Pancreas (tissue), 10 donors: Measurements from ENCODE around the gene TSEN34. TPM values are rescaled to one million over a fixed set of nuclear protein-coding genes. Genes with fewer than 3 reads are reported as not detected.
"Not testable (repeated sequence)": the region's sequence is repeated elsewhere in the genome, so short reads cannot be mapped to it uniquely, and the experiment has no call there.

Experiments used
- ATAC-seq, 4 donors: fragments of 200-7000 bp; cut with Tn5 transposase; one replicate each; pipeline versions ENCODE4 v1.8.0 to v1.9.1; 2020; ENCODE audit warnings: mild to moderate bottlenecking in 4 of 4, moderate library complexity in 4 of 4
- DNase-seq, 6 donors: peaks; one replicate each; pipeline ENCODE4 v3.0.0-alpha.2; 2020
- FAIRE-seq: peaks from 2 replicates; lab custom pipeline; 2012; peaks lifted over from hg19 to GRCh38; lab: Jason Lieb, UNC
- H3K27ac ChIP-seq, 4 donors: fragments of 200-600 bp; sonication (generic); 1 replicate in 3 of 4; 2 replicates in 1 of 4; pipeline versions ENCODE4 v1.5.0 to v1.8.0; 2020
- H3K27me3 ChIP-seq, 4 donors: fragments of 200-600 bp; one replicate each; pipeline ENCODE4 v1.8.0; 2021
- H3K36me3 ChIP-seq, 3 donors: fragments of 200-600 bp; sonication (generic) in 1 of 3; one replicate each; pipeline versions ENCODE4 v1.5.0 to v1.8.0; 2020 to 2021
- H3K4me1 ChIP-seq, 3 donors: fragments of 200-600 bp; one replicate each; pipeline ENCODE4 v1.8.0; 2021
- H3K4me3 ChIP-seq, 4 donors: fragments of 200-600 bp; sonication (generic) in 2 of 4; one replicate each; pipeline versions ENCODE4 v1.5.0 to v1.8.0; 2020 to 2021
- H3K9me3 ChIP-seq, 4 donors: fragments of 200-600 bp; one replicate each; pipeline ENCODE4 v1.8.0; 2021
- WGBS, 2 donors: extraction: QIAGEN DNeasy Blood & Tissue Kit; methylation state at CpG; one replicate each; pipeline ENCODE4 v1.1.7; 2013; 5-methylcytosine and 5-hydroxymethylcytosine counted together
- intact Hi-C, 3 donors: fragments of 100-400 bp; cut with DNase I; formaldehyde crosslinking; loops; one replicate each; pipeline versions ENCODE4 v1.11.1 to v1.14.2; 2022
- polyA plus RNA-seq, 2 donors: library from polyadenylated mRNA; stranded (reverse); fragments of 200-250 nt; gene quantifications; one replicate each; pipeline ENCODE4 v1.2.3, GENCODE V29; 2013
- total RNA-seq, 6 donors: library from RNA; stranded (reverse); fragmentation: NEBNext Ultra II Directional in 4 of 6; extraction: Animal tissue kit (Norgen Biotek cat#: 25700) in 4 of 6; gene quantifications; one replicate each; pipeline versions ENCODE4 v1.2.1 to v1.2.4, GENCODE V29; 2021 to 2023
- TF ChIP-seq, protein P1 (sequence below), 4 donors: fragments of 200-600 bp; sonication (generic) in 3 of 4; IDR thresholded peaks; one replicate each; pipeline versions ENCODE4 v1.5.0 to v1.8.0; 2021; ENCODE audit warnings: antibody characterized with exemption in 4 of 4
- donor health status: healthy with polysubstance abuse.
- donor health status: DM: no; HTN: no; CAD: no; lungs with moderate emphysema.
- donor health status: DM: no; HTN: no; CAD: no.
- donor health status: control.
- donor health status: control.
- donor health status: Bipolar disorder and iron deficiency.
- donor health status: DM: yes; HTN: yes; CAD: no.
- donor health status: DM: no; HTN: no; CAD: no.
- donor health status: DM: no; HTN: no; CAD: no.
- donor health status: DM: yes; HTN: yes; CAD: no.

The TSEN34 gene
- total and polyA plus RNA-seq, 8 donors, result 16.8 to 33.3 (median 19.4) TPM

DNA sequence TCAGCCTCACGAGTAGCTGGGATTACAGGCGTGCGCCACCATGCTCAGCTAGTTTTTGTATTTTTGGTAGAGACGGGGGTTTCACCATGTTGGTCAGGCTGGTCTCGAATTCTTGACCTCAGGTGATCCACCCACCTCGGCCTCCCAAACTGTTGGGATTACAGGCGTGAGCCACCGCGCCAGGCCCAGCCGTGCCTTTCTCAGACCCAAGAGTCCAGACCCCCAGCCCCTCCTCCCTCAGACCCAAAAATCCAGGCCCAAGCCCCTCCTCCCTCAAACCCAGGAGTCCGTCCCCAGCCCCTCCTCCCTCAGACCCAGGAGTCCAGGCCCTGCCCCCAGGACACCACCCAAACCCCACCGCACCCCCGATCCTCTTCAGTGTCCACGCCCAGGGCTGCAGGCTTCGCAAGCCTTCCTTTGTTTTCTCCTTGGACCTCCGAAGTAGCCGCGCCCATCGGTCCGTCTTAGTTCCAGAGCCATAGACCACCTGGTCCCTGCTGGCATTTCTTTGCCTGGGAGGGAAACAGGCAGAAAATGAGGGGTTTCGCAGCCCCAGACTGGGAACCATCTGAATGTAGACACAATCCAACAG, 21.9 kb upstream of the TSEN34 start:
- TF ChIP-seq, protein P1, sequence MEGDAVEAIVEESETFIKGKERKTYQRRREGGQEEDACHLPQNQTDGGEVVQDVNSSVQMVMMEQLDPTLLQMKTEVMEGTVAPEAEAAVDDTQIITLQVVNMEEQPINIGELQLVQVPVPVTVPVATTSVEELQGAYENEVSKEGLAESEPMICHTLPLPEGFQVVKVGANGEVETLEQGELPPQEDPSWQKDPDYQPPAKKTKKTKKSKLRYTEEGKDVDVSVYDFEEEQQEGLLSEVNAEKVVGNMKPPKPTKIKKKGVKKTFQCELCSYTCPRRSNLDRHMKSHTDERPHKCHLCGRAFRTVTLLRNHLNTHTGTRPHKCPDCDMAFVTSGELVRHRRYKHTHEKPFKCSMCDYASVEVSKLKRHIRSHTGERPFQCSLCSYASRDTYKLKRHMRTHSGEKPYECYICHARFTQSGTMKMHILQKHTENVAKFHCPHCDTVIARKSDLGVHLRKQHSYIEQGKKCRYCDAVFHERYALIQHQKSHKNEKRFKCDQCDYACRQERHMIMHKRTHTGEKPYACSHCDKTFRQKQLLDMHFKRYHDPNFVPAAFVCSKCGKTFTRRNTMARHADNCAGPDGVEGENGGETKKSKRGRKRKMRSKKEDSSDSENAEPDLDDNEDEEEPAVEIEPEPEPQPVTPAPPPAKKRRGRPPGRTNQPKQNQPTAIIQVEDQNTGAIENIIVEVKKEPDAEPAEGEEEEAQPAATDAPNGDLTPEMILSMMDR (IDR thresholded peaks at IDR 0.05), result no peak
- intact Hi-C loops, result no loop called here
- Histone ChIP-seq H3K27ac (no peak overlapping the region), H3K4me3 (no peak overlapping the region), H3K27me3 (no peaks in the 10 kb centered on the region), H3K4me1 (peaks cover 0 to 3% (median 0%) of the 10 kb centered on the region in 3 donors), H3K36me3 (no peaks in the 10 kb centered on the region), H3K9me3 (no peaks in the 10 kb centered on the region)
- 83 to 85% methylated on average over 21 of the region's 21 CpGs for whole genome bisulfite sequencing, 2 donors
- no peak for ATAC-seq
- peak in 3 of 6 donors; percentile 28 to 68 (median 47) for DNase-seq
- no peak for FAIRE-seq

DNA sequence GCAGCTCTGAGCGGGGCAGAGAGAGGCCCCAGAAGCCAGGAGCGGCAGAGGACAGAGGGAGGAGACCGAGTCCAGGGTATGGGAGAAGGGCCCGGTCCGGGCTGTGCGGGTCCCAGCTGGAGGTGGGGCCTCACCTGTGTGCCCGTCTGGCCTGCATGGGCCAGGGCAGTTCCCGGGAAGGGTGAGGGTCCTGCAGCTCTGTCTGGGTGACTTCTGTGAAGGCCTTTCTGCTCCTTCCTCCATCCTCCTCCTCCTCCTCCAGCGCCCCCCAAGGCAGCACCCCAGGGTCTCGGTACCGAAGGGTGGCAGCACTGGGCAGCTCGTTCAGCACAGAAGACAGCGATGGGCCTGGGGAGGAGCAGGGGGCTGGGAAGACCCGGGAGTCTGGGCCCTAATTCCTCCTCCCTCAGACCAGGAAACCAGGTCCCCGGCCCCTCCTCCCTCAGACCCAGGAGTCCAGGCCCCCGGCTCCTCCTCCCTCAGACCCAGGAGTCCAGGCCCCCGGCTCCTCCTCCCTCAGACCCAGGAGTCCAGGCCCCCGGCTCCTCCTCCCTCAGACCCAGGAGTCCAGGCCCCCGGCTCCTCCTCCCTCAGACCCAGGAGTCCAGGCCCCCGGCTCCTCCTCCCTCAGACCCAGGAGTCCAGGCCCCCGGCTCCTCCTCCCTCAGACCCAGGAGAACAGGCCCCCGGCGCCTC, 19.2 kb upstream of the TSEN34 start:
- H3K27ac ChIP-seq, H3K4me1 ChIP-seq, H3K9me3 ChIP-seq, ATAC-seq, FAIRE-seq, H3K36me3 ChIP-seq, H3K27me3 ChIP-seq: not testable (repeated sequence)
- H3K4me3 ChIP-seq, result peak overlapping the region in 2 of 4 donors; percentile 65 to 67
- DNase-seq, result peak in 2 of 6 donors; percentile 49 to 76
- intact Hi-C loops, result loop anchor here in 2 of 3 donors (2.0 to 10.0 kb wide), 2 partner anchors 59 to 63 kb away; no protein-coding TSS in a partner anchor
- 49 to 61% methylated on average over 11 to 19 of the region's 23 CpGs for WGBS, 2 donors

DNA sequence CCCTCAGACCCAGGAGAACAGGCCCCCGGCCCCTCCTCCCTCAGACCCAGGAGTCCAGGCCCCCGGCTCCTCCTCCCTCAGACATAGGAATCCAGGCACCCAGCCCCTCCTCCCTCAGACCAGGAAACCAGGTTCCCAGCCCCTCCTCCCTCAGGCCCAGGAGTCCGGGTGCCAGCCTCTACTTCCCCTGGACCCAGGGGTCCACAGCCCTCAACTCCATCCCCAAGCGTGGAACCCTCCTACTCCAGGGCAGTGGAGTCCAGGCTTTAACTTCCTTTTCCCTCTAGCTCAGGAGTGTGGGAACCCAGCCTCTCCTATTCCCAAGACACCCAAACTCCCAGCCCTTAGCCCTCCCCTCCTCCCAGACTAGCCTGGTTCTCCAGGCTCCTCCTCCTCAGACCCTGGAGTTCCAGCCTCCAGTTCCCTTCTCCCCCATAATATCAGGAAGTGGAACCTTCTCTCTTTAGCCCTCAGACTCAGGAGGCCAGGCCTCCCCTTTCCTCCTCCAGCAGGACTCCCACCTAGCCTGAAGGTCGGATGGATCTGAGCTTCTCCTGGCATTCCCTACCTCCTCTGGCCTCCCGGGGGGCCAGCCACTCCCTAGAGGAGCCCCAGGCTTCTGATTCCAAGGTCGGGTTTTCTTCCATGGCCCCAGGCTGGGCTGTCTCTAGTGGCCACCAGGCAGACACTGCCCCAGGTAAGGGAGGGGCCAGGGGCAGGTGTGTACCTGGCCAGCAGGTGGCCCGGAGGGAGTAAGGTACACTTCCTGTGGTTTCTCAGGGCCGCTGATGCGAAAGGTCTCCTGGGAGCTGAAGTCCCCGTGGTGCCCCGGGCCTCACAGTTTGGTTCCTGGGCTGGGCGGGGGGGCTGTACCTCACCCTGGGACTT, 18.4 kb upstream of the TSEN34 start, which contains the start of gene TMC4:
TSS of gene TMC4 (minus strand) at position 690 of the 888 bp plus-strand sequence. CDS start at position 647, 43 bp downstream.
- ATAC-seq (peak; percentile 96 to 97 (median 97)), DNase-seq (peak; percentile 83 to 96 (median 90)), FAIRE-seq (no peak)
- intact Hi-C loops, result loop anchor here in 1 of 3 donors (10.0 kb wide), 1 partner anchor 62 kb away; no protein-coding TSS in a partner anchor
- H3K9me3 ChIP-seq, result no peaks in the 10 kb centered on the region
- WGBS, 2 donors, result 1 to 3% methylated on average over 13 of the region's 13 CpGs
- H3K4me3 ChIP-seq, result peak within 1 kb of the TSS; percentile 35 to 67 (median 55)
- TF ChIP-seq, protein P1 (IDR thresholded peaks at IDR 0.05), result peak; percentile 57 to 84 (median 64)
- peaks cover 0 to 3% (median 0%) of the 10 kb centered on the region in 3 donors for H3K4me1 ChIP-seq
- no peaks in the 10 kb centered on the region for H3K36me3 ChIP-seq
- no peaks in the 10 kb centered on the region for H3K27me3 ChIP-seq
- H3K27ac ChIP-seq, result peak within 1 kb of the TSS; percentile 79 to 91 (median 86)

DNA sequence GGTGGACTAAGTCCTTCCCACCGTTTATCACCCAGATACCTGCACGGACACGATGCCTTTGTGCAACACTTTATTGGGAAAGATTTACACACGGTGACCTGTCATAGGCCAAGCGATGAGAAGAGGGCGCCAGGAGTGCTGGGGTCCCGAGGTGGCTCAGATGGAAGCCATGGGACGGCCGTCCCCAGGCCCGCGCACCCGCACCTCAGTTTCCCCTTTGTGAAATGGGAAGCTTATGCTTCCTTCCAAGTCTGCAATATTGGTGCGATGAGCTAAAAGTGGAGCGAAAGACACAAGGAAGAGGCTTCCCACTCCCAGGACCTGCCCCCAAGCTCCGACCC, 17.8 kb upstream of the TSEN34 start:
- Histone ChIP-seq H3K4me3 (peak overlapping the region in 2 of 4 donors; percentile 65 to 67), H3K4me1 (peaks cover 0 to 3% (median 0%) of the 10 kb centered on the region in 3 donors), H3K27me3 (no peaks in the 10 kb centered on the region), H3K36me3 (no peaks in the 10 kb centered on the region), H3K27ac (peak overlapping the region; percentile 79 to 91 (median 86)), H3K9me3 (no peaks in the 10 kb centered on the region)
- WGBS, 2 donors, result 34 to 36% methylated on average over 15 of the region's 15 CpGs
- ATAC-seq (no peak), DNase-seq (no peak), FAIRE-seq (no peak)
- TF ChIP-seq, protein P1 (IDR thresholded peaks at IDR 0.05), result no peak
- intact Hi-C loops, result loop anchor here in 1 of 3 donors (10.0 kb wide), 1 partner anchor 61 kb away; no protein-coding TSS in a partner anchor
